Stimulated activated CD4-positive, alpha-beta T cell treated with anti-CD3 and anti-CD28 coated beads, Interleukin-15, amount 100 ng/mL, for 1 hour (primary cell): ENCODE measurements around the gene ARMCX5.

Experiments used
- DNase-seq, 2 donors: peaks; one replicate each; pipeline ENCODE4 v3.0.0-alpha.2; 2020; ENCODE audit warnings: low read depth in 1 of 2, low spot score in 1 of 2

The ARMCX5 gene

DNA sequence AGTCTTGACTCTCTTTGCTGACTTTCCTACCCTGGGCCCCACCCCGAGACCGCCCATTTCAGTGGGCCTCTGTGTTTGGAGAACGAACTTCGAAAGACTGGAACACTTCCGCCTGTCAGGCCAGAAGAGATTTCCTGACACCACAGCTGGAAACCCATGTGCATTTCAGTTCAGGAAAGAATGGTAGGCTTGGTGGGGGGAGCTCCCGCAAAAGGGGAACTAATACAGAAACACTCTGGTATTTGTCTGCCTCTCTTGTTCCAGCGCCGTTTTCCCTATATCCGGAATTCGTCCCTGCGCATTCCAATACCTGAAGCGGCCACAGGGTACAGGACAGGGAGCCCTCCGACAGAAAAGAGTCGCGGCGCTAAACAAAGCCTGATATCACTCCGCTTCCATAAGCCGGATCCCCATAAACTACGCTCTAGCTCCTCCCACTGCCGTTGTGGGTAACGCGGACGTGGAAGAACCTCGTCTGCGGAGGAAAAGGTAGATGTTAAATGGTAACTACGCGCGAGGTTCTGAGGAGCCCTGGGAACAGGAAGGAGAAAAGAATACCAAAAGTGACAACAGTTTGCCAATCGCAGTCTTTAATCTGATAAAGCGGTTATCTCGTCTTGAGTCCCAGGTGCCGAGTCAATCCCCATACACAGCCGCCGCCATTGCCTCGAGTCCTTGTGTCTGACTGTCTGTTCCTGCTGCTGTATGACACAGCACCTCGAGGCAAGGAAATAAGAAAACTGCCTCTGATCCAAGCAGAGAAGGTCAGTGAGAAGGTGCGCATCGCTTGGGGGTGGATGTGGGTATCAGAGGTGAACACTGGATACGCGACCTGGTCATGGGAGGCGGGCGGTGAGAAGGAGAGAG, at the start of gene ARMCX5:
TSS of gene ARMCX5 (plus strand) at position 432 of the 867 bp plus-strand sequence. CDS start 2,627 bp downstream, outside the sequence.
- DNase-seq, result peak; percentile 30 to 38

GRCh38 chrX:102558607-102559006, 40.7 kb upstream of the ARMCX5 start:
- DNase-seq, result no peak

DNA sequence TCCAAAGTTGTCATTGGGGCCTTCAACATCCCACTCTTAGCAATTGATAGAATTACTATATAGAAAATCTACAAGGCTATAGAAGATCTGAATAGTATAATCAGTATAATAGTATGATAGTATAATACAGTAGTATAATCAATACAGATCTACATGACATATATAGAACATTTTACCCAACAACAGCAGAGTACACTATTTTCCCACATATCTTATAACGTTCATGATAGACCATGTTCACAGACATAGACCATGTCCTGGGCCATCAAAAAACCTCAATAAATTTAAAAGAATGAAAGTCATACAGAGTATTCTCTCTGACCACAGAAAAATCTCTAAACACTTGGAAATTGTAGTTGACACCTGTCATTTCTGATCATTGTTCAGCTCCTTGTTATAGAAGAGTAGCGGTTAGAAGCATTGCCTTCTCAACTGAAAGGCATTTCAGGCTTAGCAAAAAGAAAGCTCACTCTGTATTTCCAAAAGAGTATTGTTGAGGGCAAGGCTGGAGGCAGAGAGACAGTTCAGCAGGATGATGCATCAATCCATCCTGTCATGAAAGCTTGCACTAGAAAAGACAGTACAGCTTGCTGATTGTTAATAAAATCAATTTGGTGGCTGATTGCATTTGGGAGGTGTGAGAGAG, 38.8 kb upstream of the ARMCX5 start:
- DNase-seq, result no peak

DNA sequence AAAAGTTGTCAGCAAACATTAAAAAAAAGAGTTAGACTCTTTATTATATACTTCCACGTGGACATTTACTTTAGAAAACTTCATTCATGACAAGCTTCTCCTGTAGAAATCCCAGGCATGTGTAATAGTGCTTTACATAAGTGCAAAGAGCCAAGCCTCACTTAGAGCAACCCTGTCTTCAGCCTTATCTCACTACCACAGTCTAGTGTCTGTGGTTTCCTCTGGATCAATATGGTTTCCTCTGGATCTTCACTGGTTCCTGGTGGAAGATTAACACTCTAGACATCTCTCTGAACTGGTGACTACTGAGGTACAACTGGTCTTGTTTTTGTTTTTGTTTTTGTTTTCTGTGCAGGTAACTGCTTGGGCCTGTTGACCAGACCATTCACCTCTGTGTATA, 18.4 kb upstream of the ARMCX5 start:
- DNase-seq, result no peak

DNA sequence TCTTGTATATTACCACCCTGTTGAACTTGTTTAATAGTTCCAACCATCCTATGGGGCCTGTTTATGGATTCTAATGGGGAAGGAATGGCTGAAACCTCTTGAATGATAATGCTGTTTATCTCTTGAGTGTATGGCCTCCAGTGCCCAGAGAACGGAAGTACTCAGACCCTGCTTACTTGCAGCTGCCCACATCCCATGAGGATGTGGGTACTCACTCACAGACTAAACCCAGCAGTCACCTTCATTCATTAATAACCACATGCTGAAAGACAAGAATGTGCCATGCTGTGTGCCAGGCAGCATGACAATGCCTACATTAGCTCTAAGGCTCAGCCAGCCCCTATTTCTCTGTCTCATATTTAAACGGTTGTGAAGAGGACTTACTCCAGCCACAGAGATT, 5.9 kb upstream of the ARMCX5 start:
- no peak for DNase-seq

- DNase-seq, result no peak
Measured at GRCh38 chrX:102599951-102600579, 750 bp downstream of the ARMCX5 start.

GRCh38 chrX:102604327-102604726, 5.0 kb downstream of the ARMCX5 start:
- no peak for DNase-seq

DNA sequence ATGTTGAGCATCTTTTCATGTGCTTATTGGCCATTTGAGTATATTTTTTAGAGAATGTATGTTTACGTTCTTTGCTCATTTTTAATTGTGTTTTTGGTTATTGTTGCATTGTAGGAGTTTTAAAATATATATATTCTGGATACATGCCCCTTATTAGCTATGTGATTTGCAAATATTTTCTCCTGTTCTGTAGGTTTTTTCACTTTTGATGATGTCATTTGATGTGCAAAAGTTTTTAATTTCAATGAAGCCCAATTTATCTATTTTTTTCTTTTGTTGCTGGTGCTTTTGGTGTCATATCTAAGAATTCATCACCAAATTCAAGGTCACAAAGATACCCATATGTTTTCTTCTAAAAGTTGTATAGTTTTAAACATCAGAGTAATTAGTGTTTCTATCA, 6.8 kb downstream of the ARMCX5 start:
- no peak for DNase-seq

DNA sequence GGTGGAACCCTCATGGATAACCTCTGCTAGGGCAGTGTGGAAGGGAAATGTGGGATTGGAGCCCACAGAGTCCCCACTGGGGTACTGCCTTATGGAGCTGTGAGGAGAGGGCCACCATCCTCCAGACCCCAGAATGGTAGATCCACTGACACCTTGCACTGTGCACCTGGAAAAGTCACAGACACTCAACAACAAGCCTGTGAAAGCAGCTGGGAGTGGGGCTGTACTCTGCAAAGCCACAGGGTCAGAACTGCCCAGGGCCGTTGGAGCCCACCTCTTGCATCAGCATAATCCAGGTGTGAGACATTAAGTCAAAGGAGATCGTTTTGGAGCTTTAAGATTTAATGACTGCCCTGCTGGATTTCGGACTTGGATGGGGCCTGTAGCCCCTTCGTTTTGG, 11.6 kb downstream of the ARMCX5 start:
- no peak for DNase-seq

- no peak for DNase-seq
Measured at GRCh38 chrX:102624105-102624504, 24.8 kb downstream of the ARMCX5 start.

DNA sequence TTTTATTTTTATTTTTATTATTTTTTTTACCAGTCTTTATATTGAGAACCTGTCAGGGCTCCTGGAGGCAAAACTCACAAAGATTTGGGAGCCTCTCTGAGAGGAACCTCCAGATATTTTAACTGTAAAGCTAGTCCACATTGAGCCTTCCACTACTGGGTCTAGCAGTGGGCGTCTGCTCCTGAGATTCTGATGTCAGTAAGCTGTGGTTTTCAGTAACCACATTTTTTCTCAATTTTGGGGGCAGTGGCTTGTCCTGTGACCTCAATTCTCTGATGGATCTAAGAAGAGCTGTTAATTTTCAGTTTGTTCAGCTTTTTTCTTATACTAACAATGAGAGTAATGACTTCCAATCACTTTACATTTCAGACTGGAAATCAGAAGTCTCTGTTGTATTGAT, 28.3 kb downstream of the ARMCX5 start:
- DNase-seq, result no peak

GRCh38 chrX:102637561-102637960, 38.2 kb downstream of the ARMCX5 start:
- no peak for DNase-seq

GRCh38 chrX:102650903-102651241, 51.6 kb downstream of the ARMCX5 start:
- DNase-seq, result no peak

DNA sequence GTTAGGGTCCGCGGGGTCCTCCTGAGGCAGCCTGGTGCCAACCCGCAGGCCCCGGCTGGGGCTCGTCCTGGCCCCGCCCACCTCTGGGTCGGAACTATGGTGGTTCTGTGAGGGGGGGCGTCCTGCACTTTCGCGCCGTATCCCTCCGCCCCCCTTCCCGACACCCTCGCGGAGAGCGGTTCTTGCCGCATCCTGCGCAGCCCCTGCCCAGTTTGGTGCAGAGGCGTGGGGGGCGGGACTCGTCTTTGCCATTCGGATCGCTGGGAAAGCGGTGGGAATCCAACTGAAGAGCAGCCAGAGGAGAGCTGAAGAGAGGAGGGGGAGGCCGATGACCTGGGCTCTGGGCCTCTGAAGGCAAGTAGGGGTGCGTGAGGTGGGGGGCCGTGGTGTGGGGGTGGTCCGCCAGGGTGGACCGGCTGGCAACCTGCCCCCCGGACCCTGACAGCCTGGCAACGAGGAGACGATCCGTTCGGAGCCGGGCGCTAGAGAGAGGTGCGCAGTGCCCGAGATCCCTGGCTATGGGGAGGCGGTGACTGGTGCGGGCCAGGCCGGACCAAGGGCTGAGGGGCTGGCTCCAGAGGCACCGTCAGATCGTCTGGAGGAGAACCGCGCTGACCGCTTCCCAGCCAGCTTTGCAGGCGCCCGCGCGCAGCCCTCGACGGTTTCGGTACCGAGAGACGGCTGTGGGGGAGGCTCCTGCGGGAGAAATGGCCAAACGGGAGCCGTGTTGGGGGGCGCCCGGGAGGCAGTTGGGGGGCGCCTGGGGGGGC, 52.1 kb downstream of the ARMCX5 start, which contains the start of gene GPRASP1:
TSS of gene GPRASP1 (plus strand) at position 242 of the 770 bp plus-strand sequence. CDS start 2,431 bp downstream, outside the sequence.
- peak; percentile 33 to 43 for DNase-seq

GRCh38 chrX:102652031-102652688, 52.8 kb downstream of the ARMCX5 start:
- DNase-seq, result peak in 1 of 2 donors; percentile 28
